Osteoblast (primary cell): ENCODE measurements around the gene RTCA. TPM values are rescaled to one million over a fixed set of nuclear protein-coding genes. Genes with fewer than 3 reads are reported as not detected.
A peak's percentile ranks its signal among the peaks of the same experiment; 100 is the strongest.

Experiments
- DNase-seq: peaks from one replicate; pipeline ENCODE4 v3.0.0; 2011; ENCODE audit warnings: low spot score, mixed read lengths; ENCODE audit not compliant: insufficient read length; ENCODE audit errors: missing footprints
- H2AFZ ChIP-seq: 2 replicates; pipeline ENCODE4 v1.6.0; 2011; ENCODE audit warnings: mild to moderate bottlenecking, low read length
- H3K27ac ChIP-seq: 2 replicates; pipeline ENCODE4 v1.5.1; 2011; ENCODE audit warnings: mild to moderate bottlenecking, low read depth, low read length, moderate library complexity
- H3K27me3 ChIP-seq: 2 replicates; pipeline ENCODE4 v1.6.0; 2012; ENCODE audit warnings: mild to moderate bottlenecking, control low read depth, inconsistent platforms, low read length, moderate library complexity; ENCODE audit not compliant: insufficient read depth
- H3K36me3 ChIP-seq: 2 replicates; pipeline ENCODE4 v1.5.1; 2011; ENCODE audit warnings: mild to moderate bottlenecking, low read length, control low read depth, moderate library complexity; ENCODE audit not compliant: insufficient read depth
- H3K4me1 ChIP-seq: 2 replicates; pipeline ENCODE4 v1.5.1; 2011; ENCODE audit warnings: mild to moderate bottlenecking, low read length, control low read depth, moderate library complexity; ENCODE audit not compliant: insufficient read depth
- H3K4me2 ChIP-seq: 2 replicates; pipeline ENCODE4 v1.6.0; 2011; ENCODE audit warnings: mild to moderate bottlenecking, low read length; ENCODE audit not compliant: insufficient read depth
- H3K4me3 ChIP-seq: fragments of 200-600 bp; sonication (generic); 3 replicates; pipeline ENCODE4 v1.5.1; 2012; ENCODE audit warnings: mild to moderate bottlenecking, low read length, inconsistent platforms; ENCODE audit not compliant: insufficient read depth
- H3K79me2 ChIP-seq: 2 replicates; pipeline ENCODE4 v1.6.0; 2012; ENCODE audit warnings: mild to moderate bottlenecking, low read length, control low read depth, inconsistent platforms; ENCODE audit not compliant: insufficient read depth
- H3K9me3 ChIP-seq: 2 replicates; pipeline ENCODE4 v1.5.1; 2011; ENCODE audit warnings: low read depth, low read length, control low read depth
- H4K20me1 ChIP-seq: 2 replicates; pipeline ENCODE4 v1.6.0; 2012; ENCODE audit warnings: mild to moderate bottlenecking, low read length, control low read depth; ENCODE audit not compliant: insufficient read depth
- CTCF ChIP-seq: IDR thresholded peaks from 2 replicates; pipeline ENCODE4 v1.5.1; 2011; ENCODE audit warnings: mild to moderate bottlenecking, low read depth, low read length, moderate library complexity; ENCODE audit errors: extremely low read depth
- total RNA-seq: library from RNA; depleted of rRNA; stranded (reverse); fragments of >200 nt; gene quantifications from 2 replicates; pipeline ENCODE4 v1.2.3, GENCODE V29; 2012

RTCA gene
- total RNA-seq, 1 donor: 38.7 TPM

GRCh38 chr1:100265562-100265930 is 470 bp upstream of the RTCA start:
- H3K27ac ChIP-seq: peak overlapping the region; percentile 88
- peaks cover 15% of the 10 kb centered on the region for H3K36me3 ChIP-seq
- no peaks in the 10 kb centered on the region for H4K20me1 ChIP-seq
- H3K4me3 ChIP-seq: peak overlapping the region; percentile 96
- H3K4me2 ChIP-seq: peak overlapping the region; percentile 94
- TF ChIP-seq CTCF: no peak
- peaks cover 12% of the 10 kb centered on the region for H3K4me1 ChIP-seq
- peak overlapping the region; percentile 93 for H2AFZ ChIP-seq
- no peak for DNase-seq
- H3K9me3 ChIP-seq: no peaks in the 10 kb centered on the region
- peaks cover 34% of the 10 kb centered on the region for H3K79me2 ChIP-seq
- H3K27me3 ChIP-seq: no peaks in the 10 kb centered on the region

- Histone ChIP-seq H3K36me3 (peaks cover 27% of the 10 kb centered on the region), H3K9me3 (no peaks in the 10 kb centered on the region), H3K27ac (peak overlapping the region; percentile 88), H3K27me3 (no peaks in the 10 kb centered on the region), H3K4me2 (peak overlapping the region; percentile 94), H2AFZ (peak overlapping the region; percentile 93), H4K20me1 (no peaks in the 10 kb centered on the region), H3K4me1 (peaks cover 12% of the 10 kb centered on the region), H3K4me3 (peak overlapping the region; percentile 96), H3K79me2 (peaks cover 37% of the 10 kb centered on the region)
- no peak for DNase-seq
- TF ChIP-seq CTCF: no peak
Measured at GRCh38 chr1:100266741-100267140, 725 bp downstream of the RTCA start.

GRCh38 chr1:100267284-100267683 is 1.3 kb downstream of the RTCA start:
- no peak overlapping the region for H2AFZ ChIP-seq
- H3K4me1 ChIP-seq: peaks cover 12% of the 10 kb centered on the region
- no peak for DNase-seq
- H4K20me1 ChIP-seq: no peaks in the 10 kb centered on the region
- H3K4me2 ChIP-seq: peak overlapping the region; percentile 94
- H3K79me2 ChIP-seq: peaks cover 39% of the 10 kb centered on the region
- H3K27me3 ChIP-seq: no peaks in the 10 kb centered on the region
- no peak for TF ChIP-seq CTCF
- H3K27ac ChIP-seq: peak overlapping the region; percentile 88
- H3K9me3 ChIP-seq: no peaks in the 10 kb centered on the region
- peaks cover 32% of the 10 kb centered on the region for H3K36me3 ChIP-seq
- peak overlapping the region; percentile 96 for H3K4me3 ChIP-seq

GRCh38 chr1:100268202-100268601 is 2.2 kb downstream of the RTCA start:
- Histone ChIP-seq H3K4me2 (no peak overlapping the region), H4K20me1 (no peaks in the 10 kb centered on the region), H3K79me2 (peaks cover 39% of the 10 kb centered on the region), H3K27me3 (no peaks in the 10 kb centered on the region), H3K27ac (no peak overlapping the region), H3K4me1 (peaks cover 12% of the 10 kb centered on the region), H3K36me3 (peaks cover 39% of the 10 kb centered on the region), H3K4me3 (no peak overlapping the region), H2AFZ (no peak overlapping the region), H3K9me3 (no peaks in the 10 kb centered on the region)
- DNase-seq: no peak
- TF ChIP-seq CTCF: no peak
